Stimulated activated CD4-positive, alpha-beta T cell treated with anti-CD3 and anti-CD28 coated beads, Interleukin-4, amount 100 ng/mL, for 48 hours (primary cell): ENCODE results near the gene CACNA2D3.

Experiments used
- DNase-seq, 2 donors: peaks; one replicate each; pipeline ENCODE4 v3.0.0-alpha.2; 2020; ENCODE audit warnings: low read depth in 2 of 2

CACNA2D3 gene

DNA sequence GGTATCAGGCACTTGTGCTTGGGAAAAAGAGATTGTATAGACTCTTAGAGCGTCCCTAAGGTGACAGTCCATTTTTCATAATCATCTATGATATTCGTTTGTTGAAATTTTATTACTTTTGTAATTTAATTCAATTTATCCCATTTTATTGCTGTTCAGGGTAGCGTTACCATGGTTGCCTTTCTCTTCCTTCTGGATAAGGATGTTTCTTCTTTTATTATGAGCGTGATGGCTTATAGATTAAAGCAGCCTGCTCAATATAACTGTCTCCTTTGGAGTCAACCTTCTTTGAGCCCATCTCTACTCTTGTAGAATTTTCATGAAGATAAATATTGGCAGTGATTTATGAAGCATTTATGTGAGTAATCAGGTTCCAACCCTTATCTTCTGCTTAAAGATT, 623.5 kb downstream of the CACNA2D3 start:
- DNase-seq = no peak

DNA sequence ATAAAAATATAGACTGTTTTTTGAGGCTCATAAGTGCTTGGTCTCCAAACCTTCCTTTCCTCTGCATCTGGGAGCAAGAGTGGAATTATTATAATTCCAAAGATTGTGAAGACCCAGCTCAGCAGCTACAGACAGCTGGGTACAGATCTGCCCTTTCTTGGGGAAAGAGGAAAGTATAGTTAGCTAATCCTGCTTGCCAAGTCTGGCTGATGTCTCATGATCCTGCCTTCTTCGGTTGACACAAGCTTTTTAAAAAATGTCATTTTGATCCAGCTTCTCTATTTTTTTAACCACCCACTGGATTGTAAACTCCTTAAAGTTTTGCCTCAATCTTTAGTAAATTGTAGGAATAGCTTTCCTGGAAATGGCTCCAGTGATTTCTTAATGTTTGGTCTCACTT, 624.4 kb downstream of the CACNA2D3 start:
- no peak for DNase-seq

DNA sequence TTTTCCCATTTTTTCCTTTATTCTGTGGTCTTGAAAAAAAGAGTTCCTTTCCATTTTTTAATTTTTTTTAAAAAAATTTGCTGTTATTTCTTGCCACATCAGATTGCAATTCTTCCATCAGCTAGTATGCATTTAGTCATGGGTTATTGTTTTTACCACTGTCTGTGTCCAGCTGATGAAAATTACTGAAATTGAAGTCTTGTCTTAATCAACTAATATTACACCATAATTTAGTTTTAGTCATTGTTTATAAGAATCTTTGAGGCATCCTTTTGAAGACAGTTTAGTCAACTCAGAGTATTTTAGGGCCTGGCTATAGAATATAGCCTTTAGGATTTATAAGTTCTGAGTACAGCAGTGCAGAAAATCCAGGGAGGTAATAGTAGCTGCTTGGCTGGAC, 633.4 kb downstream of the CACNA2D3 start:
- DNase-seq = no peak

DNA sequence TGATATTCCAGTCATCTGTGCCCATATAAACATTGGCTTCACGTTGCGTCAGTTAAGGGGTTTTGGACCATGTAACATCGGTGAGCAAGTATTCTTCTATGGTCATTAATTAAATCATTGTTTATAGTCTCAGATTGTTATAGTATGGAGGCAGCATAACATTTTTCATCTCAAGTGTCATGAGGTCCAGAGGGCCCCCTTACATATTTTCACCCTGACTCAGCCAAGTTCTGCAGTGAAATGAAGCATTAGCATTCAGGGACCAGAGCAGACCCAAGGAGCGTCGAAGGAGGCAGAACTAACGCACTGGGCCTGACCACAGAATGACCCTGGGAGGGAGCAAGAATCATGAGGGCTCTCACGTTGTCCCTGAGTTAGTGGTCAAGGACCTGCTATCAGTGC, 634.0 kb downstream of the CACNA2D3 start:
- no peak for DNase-seq

DNA sequence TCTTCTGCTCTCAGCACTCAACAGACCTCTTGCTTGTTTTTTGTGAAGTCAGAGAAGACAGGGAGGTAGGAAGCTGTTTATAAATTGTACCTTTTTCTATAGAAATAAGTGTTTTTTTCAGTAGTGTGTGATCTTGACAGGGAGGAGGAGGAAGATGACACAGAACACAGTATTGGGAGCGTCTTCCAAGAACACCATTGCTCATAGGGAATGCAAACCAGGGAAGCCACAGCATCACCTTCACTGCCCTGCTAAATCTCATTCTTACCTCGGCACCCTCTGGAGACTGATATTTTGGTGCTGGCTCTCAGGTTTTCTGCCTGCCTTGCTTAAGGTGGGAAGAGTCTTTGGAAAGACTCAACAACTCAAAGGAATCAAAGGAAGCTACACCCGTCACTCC, 636.1 kb downstream of the CACNA2D3 start:
- no peak for DNase-seq

DNA sequence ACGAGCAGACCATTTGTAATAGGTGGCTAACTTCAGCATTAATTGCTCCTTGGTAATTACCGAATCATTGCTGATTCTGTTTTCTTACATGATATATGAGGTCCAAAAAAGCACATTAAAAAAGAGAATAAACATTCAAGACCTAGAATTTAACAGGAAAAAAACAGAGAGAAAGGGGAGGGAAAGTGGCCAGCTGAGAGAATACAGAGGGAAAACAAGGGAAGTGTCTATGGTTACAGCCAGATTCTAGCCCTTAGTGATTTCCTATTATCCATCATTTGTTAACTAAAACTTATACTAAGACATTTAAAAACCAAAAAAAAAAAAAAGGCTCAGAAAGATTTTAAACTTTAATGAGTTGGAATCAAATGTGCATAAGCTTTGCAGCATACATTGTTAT, 636.8 kb downstream of the CACNA2D3 start:
- no peak for DNase-seq

DNA sequence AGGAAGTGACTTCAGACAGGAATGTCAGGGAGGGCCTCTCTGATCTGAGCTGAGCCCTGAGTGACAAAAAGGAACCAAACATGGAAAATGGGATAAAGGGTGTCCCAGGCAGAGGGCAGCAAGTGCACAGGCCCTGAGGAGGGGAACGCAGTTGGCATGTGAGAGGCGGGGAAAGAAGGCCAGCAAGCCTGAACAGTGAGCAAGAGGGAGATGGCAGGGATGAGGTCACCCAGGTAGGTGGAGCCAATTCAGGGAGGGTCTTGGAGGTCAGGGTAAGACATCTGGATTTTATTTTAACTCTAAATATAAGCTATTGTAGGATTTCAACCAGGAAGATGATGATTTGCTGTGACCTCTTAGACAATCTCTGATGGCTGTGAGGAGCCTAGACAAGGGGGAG, 637.8 kb downstream of the CACNA2D3 start:
- DNase-seq = no peak

DNA sequence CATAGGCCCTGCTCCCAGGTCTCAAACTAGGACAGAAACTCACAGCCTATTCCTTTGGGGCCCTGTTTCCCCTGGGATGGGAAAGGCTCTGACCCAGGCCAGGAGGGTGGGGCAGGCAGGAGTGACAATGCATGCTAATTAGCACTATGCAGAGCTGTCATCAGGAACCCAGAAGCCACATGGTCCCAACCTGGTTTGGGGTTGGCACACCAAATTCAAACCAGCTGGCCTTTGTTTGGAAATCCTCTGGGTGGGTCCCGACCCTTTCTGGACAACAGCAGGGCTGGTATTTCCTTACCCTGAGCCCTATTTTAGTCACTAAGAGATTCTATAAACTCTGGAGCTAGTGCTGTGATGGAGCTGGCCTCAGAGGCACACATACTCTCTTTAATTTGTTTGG, 639.3 kb downstream of the CACNA2D3 start:
- DNase-seq = no peak

DNA sequence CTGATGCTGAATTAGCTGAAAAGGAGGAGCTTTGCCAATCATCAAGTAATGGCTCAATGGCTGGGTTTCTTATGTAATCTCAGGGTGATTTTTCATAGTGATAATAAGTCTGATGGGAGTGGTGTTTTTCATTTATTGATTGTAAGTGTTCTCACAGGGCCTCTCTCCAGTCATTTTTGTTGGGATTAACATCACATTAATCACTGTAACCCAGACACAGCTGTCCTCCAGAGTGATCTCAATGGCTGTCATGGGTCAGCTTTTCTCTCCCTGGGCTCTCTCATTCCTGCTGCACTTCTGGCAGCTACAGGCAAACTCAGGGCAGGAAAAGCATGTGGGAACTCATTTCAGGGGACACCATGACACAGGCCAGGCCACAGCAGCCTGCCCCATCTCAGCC, 642.6 kb downstream of the CACNA2D3 start:
- DNase-seq = no peak

DNA sequence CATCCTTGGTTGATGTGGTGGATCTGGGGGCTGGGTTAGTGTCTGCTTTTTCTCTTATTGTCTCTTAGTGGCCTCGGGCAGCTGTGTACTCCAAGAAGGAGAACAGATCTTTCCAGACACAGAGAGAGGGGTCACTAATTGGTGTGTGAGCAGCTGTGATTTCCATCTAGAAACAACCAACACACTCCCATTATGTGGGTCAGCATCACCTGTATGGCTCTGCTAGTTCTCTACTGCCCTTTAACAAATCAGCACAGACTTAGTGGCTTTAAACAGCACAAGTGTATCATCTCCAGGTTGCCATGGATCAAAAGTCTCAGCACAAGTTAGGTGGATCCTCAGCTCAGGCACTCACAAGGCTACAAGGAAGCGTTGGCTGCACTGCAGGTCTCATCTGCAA, 648.7 kb downstream of the CACNA2D3 start:
- DNase-seq = no peak

DNA sequence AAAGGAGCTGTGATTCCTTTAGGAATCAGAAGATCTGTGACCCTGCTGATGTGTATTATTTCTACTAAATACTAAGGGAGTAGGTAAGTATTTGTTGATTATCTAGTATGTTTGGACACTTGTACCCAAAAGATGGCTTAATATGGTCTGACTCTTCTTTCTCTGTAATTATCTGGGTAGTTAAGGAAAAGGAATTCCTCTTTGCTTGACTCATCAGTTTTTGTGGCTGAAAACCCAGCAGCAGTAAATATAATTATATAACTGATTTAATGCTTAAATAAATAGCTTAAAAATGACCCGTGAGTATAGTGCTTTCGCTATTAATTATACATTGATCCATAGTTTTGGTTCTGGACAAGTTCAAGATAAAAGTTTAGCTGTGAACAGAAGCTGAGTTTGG, 649.7 kb downstream of the CACNA2D3 start:
- DNase-seq = no peak

DNA sequence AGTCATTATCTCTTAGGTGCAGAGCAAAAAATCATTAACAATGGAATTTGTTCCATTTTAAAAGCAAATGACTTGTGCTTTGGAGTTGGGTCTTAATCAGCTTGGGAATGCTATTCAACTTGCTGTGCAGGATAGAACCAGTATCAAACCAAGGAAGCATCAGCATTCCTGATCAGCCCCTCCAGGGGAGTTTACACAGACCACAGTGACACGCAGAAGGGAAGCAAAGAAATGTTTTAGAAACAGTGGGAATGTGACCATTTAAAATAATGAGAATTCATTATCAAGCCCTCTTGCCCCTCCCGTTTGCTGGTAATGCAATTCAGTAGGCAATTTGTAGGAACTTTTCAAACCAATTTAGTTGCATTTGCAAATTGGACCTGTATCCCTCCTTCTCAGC, 650.4 kb downstream of the CACNA2D3 start:
- DNase-seq = no peak

DNA sequence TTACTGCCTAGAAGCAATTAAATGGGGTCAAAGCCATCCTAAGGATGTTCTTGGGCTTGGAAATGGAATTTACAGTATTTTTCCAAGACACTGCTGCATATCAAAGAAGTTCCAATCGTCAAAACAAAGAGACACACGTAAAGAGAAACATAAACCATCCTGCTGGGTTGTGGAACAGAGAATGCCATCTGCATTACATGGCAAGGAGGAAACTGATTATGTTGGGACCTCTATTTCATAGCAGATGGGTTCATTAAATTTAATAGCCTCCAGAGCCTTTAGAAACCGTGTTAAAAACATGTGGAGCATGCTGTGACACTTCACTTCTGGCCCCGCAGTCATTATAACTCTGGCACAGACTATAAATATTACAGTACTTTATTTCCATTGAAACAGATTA, 650.9 kb downstream of the CACNA2D3 start:
- no peak for DNase-seq

DNA sequence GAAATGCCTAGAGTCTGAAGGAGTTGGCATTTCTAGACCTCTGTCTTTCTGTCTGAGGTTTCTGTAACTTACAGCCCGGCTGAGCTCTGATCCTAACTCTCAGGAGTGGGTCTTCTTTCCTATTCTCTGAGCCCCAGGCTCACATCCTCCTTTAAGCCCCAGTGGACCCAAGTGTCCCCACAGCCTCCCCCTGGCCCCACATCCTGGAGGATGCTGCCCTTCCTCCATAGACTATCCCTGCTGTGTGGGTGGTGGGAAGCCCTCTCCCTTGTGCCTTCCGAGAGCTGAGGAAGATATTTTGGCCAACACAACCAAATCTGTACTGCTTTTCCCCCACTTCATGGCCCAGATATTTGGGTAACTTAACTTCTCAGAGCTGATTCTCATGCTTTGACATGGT, 654.2 kb downstream of the CACNA2D3 start:
- no peak for DNase-seq

DNA sequence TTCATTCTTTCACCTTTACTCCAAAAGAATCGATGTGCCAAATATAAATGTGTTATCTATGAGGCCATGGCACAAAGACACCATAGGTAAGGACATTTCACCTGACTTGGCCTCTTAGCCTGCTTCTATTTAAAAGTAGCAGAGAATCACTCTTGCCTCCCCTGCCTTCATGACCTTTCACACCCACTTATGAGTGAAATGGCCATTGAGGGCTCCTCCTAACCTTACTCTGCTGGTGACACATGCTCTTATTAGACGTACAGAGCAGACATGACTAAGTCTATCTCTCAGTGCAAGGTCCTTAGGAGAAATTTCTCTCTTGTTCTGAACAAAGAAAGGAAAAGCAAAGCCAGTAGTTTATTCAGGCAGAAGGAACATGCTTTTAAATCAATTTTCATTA, 654.8 kb downstream of the CACNA2D3 start:
- no peak for DNase-seq

DNA sequence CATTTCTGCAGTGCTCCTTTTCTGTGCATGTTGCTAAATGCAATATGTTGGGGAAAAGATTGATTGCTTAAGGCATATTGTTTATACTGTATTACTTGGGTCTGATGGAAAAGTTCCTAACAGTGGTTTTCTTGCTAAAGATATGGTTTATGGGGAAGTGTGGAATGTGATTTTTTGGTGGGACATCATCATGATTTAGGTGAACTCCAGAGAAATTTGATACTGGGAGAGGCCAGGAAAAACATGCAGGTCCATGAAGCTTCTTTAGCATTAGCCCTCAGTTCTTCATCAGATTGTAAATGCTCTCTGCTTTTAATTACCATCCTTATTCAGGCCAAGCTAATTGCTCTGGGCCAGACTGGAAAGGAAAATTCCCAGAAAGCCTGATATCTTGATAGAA, 658.0 kb downstream of the CACNA2D3 start:
- DNase-seq = no peak

DNA sequence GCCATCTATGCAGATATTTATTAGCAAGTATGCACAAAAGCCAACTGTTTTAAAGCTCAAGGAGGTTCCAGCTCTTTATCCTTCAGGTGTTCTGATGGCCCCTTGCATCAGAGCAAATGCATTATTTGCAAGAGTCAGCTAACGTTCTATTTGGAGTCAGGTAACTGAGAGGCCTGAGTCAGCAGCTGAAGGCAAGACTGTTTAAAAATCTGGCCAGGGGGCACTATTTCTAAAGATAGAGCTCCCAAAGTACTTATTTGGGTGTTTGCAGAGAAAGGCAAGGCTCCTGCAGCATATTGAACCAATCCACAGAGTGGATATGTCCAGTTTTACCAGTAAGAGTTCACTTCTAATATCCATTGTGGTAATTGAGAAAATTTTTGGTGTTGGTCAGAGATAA, 659.4 kb downstream of the CACNA2D3 start:
- no peak for DNase-seq

DNA sequence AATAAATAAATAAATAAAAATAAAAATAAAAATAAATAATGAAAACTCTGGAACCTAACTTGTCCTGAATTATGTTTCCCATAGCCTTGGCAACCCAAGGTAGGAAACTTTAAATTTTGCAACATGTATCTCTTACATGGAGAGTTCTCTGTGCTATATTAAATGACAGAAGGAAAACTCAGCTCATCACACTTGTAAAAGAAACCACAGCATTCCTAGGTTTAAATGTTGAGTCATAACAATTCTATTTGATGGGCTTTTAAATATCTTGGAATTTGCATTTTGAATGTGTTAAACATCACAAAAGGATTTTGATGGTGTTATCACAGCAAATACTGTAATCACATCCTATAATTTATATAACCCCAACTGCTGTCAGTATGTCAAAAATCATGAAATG, 661.3 kb downstream of the CACNA2D3 start:
- DNase-seq = no peak

DNA sequence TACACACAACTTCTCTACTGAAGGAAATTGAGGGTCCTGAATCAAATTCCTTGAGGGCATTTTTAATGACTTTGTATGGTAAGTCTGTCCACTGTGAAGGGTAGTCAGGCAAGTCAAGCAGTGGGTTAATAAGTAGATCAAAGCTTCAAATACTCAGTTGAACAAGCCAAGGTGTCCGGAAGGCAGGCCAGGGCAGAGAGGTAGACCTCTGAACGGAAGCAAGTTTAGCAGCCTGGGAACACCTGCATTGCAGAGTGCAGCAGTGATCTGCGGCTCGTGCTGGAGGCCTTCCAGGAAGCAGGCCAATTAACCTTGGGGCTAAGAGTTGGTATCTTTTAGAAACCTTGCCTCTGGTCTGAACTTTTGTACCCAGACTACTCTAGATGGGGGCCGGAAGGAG, 661.7 kb downstream of the CACNA2D3 start:
- no peak for DNase-seq

DNA sequence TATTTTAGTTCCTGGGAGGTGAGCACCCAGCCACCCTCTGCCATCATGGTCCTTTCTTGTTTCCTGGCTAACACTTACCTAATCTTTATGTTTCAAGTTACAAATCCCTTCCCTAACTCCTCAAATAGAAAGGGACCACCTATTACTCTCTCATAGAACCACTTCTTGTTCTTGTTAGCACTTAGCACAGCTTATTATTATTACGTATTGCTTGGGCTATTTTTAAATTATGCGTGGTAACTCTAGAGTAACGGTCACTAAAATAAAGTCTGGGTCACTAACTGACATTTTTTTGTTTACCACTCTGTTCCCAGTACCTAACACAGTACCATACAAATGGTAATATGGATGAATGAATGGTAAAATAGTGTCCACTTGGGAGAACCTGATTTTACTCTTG, 663.6 kb downstream of the CACNA2D3 start:
- no peak for DNase-seq

DNA sequence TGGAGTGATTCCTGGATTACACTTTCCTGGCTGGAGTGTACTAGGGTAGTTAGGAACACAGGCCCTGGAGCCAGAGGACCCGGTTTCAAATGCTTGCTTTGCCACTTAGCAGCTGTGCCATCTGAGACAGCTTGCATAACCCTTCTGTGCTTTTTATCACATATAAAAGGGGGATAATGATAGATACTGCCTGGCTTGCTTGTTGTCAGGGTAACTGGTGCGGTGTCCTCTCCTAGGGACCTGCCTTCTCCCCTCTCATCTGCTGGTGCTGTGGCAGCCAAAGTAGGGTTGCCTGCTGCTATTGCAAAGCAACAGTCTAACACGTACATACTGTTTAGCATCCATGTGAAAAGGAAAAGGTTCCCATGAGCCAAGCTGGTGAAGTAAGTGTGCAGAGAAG, 667.7 kb downstream of the CACNA2D3 start:
- no peak for DNase-seq

DNA sequence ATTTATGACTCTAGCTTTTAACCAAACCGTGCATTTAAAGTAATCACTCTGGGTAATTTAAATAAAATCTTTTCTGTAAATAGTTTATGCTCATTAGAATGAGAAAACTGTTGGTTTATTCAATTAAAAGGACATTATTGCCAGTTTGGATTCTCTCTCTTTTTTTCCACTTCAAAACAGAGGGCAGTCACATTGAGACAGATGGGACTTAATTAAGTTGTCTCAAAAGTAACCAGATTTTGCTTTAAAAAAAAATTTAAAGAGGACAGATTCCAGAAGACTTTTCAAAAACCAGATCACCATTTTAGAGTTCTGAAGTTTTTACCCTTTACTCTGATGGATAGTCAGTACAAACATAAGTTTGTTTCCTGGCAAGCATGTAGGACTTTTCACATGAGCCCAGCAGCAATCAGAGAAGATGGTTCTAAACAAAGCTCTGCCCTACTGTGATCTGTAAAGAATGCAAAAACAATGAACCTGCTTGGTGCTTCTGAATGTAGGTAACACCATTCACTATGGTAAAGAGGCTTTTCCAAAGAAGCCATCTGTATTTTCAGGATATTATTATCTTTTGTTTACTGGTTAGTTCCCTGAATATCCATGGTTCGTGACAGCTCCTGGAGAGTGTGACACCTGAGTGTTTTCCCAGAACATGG, 669.3 kb downstream of the CACNA2D3 start:
- DNase-seq = no peak

DNA sequence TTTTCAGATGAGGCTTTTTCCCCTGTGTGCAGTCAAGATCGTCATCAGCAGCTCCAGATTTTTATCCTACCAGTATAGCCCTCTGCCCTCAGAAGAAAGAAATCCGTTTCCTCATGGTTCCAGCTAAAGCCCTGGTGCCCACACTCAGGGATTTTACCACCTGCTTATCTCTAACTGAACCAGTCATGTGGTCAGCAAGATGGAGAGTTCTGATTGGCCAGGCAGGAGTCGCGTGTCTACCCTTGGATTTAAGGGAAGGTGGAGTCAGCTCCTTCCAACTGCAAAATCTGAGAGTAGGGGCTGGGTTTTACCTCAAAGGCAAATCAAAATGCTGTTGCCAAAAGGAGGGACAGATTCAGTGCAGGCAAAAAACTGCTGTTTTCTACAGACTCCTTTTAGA, 670.2 kb downstream of the CACNA2D3 start:
- DNase-seq = no peak

DNA sequence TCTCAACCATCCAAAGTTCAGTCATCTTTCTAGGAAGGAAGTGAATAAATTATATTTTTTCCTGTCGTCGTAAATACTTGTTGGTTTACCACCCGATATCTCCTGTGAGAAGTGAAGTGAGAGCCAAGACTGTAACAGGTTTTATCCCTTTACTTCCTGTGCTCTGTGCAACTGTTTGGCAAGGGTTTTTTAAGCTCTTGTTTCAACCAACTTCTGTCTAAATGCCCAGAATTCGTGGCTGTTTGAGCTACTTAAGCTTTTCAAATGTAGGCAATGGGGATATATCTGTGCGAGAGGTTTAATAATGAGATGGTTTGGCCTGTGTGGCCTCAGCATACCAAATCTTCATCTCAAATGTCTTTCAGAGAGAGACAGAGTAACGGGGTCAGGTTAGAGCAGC, 670.8 kb downstream of the CACNA2D3 start:
- no peak for DNase-seq

DNA sequence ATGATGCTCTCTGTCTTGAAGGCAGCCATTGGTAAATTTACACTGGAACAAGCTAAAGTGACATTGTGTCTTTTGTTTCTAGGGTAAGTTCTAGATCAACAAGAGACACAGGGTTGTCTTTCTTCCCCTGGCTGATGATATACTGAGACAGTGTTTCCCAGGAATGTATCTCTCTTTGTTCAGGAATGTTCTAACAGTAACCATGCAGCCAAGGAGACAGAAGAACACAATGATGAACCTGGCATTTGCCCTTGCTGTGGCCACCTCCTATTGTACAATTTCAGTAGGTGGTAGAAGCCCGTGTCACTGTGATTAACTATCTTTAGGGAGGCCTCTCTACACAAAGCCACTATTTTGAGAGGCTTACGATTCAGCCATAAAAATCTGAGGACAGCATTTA, 674.8 kb downstream of the CACNA2D3 start:
- no peak for DNase-seq
